HepG2 (cell line): ENCODE data around the gene TMEM214. TPM values are rescaled to one million over a fixed set of nuclear protein-coding genes. Genes with fewer than 3 reads are reported as not detected.

Experiments
- ARNTL ChIP-seq: sonication (generic); formaldehyde crosslinking; IDR thresholded peaks from 2 replicates; pipeline ENCODE4 v1.4.0; 2020; ENCODE audit warnings: mild to moderate bottlenecking, missing genetic modification reagents
- CCAR2 ChIP-seq: fragments of 200-400 bp; formaldehyde crosslinking; optimal IDR thresholded peaks from 2 replicates; pipeline ENCODE3; 2018; ENCODE audit warnings: low read depth, mild to moderate bottlenecking, low read length, moderate library complexity
- CENPBD1 ChIP-seq: sonication (generic); formaldehyde crosslinking; IDR thresholded peaks from 2 replicates; pipeline ENCODE4 v1.8.0; 2022; ENCODE audit warnings: missing genetic modification reagents, low read depth, mild to moderate bottlenecking, borderline replicate concordance
- GATAD2A ChIP-seq: IDR thresholded peaks from 2 replicates; pipeline ENCODE4 v1.6.1; 2016
- HOXD1 ChIP-seq: sonication (generic); formaldehyde crosslinking; IDR thresholded peaks from 2 replicates; pipeline ENCODE4 v1.5.0; 2020; ENCODE audit warnings: missing genetic modification reagents
- IKZF4 ChIP-seq: sonication (generic); formaldehyde crosslinking; IDR thresholded peaks from 2 replicates; pipeline ENCODE4 v1.5.1; 2020; ENCODE audit warnings: borderline replicate concordance, mild to moderate bottlenecking, low read depth, missing genetic modification reagents; ENCODE audit errors: not compliant biosample characterization
- IRF9 ChIP-seq: sonication (generic); formaldehyde crosslinking; IDR thresholded peaks from 2 replicates; pipeline ENCODE4 v1.8.0; 2022; ENCODE audit warnings: missing genetic modification reagents, mild to moderate bottlenecking, borderline replicate concordance
- KAT2B ChIP-seq: fragments of 150-350 bp; IDR thresholded peaks from 2 replicates; pipeline ENCODE4 v1.6.1; 2014; ENCODE audit warnings: low read depth, low read length, borderline replicate concordance
- MAX ChIP-seq: IDR thresholded peaks from 2 replicates; pipeline ENCODE4 v1.6.1; 2012; ENCODE audit warnings: inconsistent platforms
- MEF2D ChIP-seq: sonication (generic); formaldehyde crosslinking; IDR thresholded peaks from 2 replicates; pipeline ENCODE4 v1.5.1; 2020; ENCODE audit warnings: mild to moderate bottlenecking, missing genetic modification reagents
- MTERF4 ChIP-seq: sonication (generic); formaldehyde crosslinking; IDR thresholded peaks from 2 replicates; pipeline ENCODE4 v1.8.0; 2023; ENCODE audit warnings: mild to moderate bottlenecking, missing genetic modification reagents
- NR2F6 ChIP-seq, 2 experiments: IDR thresholded peaks; 2 replicates each; pipeline ENCODE4 v1.6.1; 2016; ENCODE audit warnings: antibody characterized with exemption in 1 of 2, mild to moderate bottlenecking in 1 of 2
- SAP130 ChIP-seq: IDR thresholded peaks from 2 replicates; pipeline ENCODE4 v1.6.1; 2016; ENCODE audit warnings: low read depth
- SNAI1 ChIP-seq: sonication (generic); formaldehyde crosslinking; IDR thresholded peaks from 2 replicates; pipeline ENCODE4 v1.5.0; 2020; ENCODE audit warnings: mild to moderate bottlenecking, missing genetic modification reagents, borderline replicate concordance
- ZNF343 ChIP-seq: sonication (generic); formaldehyde crosslinking; IDR thresholded peaks from 2 replicates; pipeline ENCODE4 v1.4.0; 2020; ENCODE audit warnings: mild to moderate bottlenecking, missing genetic modification reagents
- ZNF512 ChIP-seq: sonication (generic); formaldehyde crosslinking; IDR thresholded peaks from 2 replicates; pipeline ENCODE4 v1.4.0; 2020; ENCODE audit warnings: mild to moderate bottlenecking, missing genetic modification reagents
- ZNF512B ChIP-seq: sonication (generic); formaldehyde crosslinking; IDR thresholded peaks from 2 replicates; pipeline ENCODE4 v1.5.1; 2020; ENCODE audit warnings: missing genetic modification reagents, mild to moderate bottlenecking, borderline replicate concordance
- ZNF546 ChIP-seq: sonication (generic); formaldehyde crosslinking; conservative IDR thresholded peaks from 2 replicates; pipeline ENCODE4 v1.8.1; 2023; ENCODE audit warnings: mild to moderate bottlenecking, missing genetic modification reagents
- ZNF605 ChIP-seq: sonication (generic); formaldehyde crosslinking; IDR thresholded peaks from 2 replicates; pipeline ENCODE4 v1.8.0; 2022; ENCODE audit warnings: mild to moderate bottlenecking, missing genetic modification reagents
- ZNF629 ChIP-seq: sonication (generic); formaldehyde crosslinking; conservative IDR thresholded peaks from 2 replicates; pipeline ENCODE4 v1.5.0; 2020; ENCODE audit warnings: missing genetic modification reagents
- polyA plus RNA-seq, 8 experiments: library from polyadenylated mRNA; depleted of rRNA in 3 of 8; stranded (reverse) in 7 of 8; unstranded in 1 of 8; fragments of >200 nt; fragmentation: Illumina TruSeq in 4 of 8; extraction: Trizol in 4 of 8; gene quantifications; 2 replicates each; pipeline versions ENCODE4 v1.2.1 to v1.2.3, GENCODE V29; 2011 to 2016; ENCODE audit warnings: low read depth in 4 of 8, missing spikeins in 1 of 8, mixed read lengths in 1 of 8; ENCODE audit not compliant: insufficient read depth in 1 of 8
- total RNA-seq, 5 experiments: library from RNA; depleted of rRNA; stranded (reverse); fragments of >200 nt; fragmentation: Illumina TruSeq; extraction: Trizol; gene quantifications; 2 replicates each; pipeline ENCODE4 v1.2.3, GENCODE V29; 2016; ENCODE audit warnings: low read depth in 1 of 5

Gene TMEM214
- total and polyA plus RNA-seq, 2 of the 13 experiments (the other 11 are each of a cell fraction or from before 2014, with no cell fraction given) = 58.3 to 132 TPM

- TF ChIP-seq ZNF512B (CRISPR knock-in tag) (no peak), ZNF605 (peak; percentile 10; the same call in 1 of the 2 replicates), HOXD1 (CRISPR knock-in tag) (peak; percentile 37; the same call in 1 of the 2 replicates), SAP130 (peak; percentile 78; the same call in 1 of the 2 replicates), SNAI1 (CRISPR knock-in tag) (peak; percentile 93), CCAR2 (peak; percentile 38), IKZF4 (no peak), MTERF4 (CRISPR knock-in tag) (peak; percentile 16; the same call in 1 of the 2 replicates), ZNF629 (CRISPR knock-in tag) (peak; percentile 7; the same call in 1 of the 2 replicates), MEF2D (CRISPR knock-in tag) (no peak), IRF9 (CRISPR knock-in tag) (peak; percentile 78; the same call in 1 of the 2 replicates), ZNF546 (CRISPR knock-in tag) (no peak), ZNF343 (no peak), ZNF512 (CRISPR knock-in tag) (no peak), KAT2B (no peak; the same call in 1 of the 2 replicates), MAX (peak; percentile 74), CENPBD1 (CRISPR knock-in tag) (no peak), ARNTL (CRISPR knock-in tag) (no peak; the same call in none of the 2 replicates), GATAD2A (CRISPR knock-in tag) (peak; percentile 55; the same call in 1 of the 2 replicates), NR2F6 (IDR thresholded peaks at IDR 0.05) (peak; percentile 75), NR2F6 (CRISPR knock-in tag; IDR thresholded peaks at IDR 0.05) (peak; percentile 82)
Observed at GRCh38 chr2:27050281-27050995, 17.7 kb downstream of the TMEM214 start (continued).
